Measurements from ENCODE around the gene CZIB. TPM values are rescaled to one million over a fixed set of nuclear protein-coding genes. Genes with fewer than 3 reads are reported as not detected.

Gene CZIB
- total RNA-seq, 1 donor from 2014 or later: 59.8 TPM

DNA sequence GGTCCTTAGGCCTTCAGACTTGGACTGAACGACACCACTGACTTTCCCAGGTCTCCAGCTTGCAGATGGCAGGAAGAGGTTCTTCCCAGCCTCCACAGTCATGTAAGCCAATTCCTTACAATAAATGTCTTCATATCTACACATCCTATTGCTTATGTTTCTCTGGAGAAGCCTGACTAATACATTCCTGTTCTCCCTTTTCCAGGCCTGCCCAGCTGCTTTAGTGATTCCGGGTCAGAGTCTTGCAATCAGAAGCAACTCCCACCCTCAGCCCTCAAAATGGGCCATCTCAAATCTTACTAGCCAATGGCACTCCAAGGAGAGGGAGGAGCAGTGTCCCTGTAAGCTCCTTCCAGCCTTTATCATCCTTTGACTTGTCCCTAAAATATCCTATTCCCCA is 40.2 kb downstream of the CZIB start:
- Mint-ChIP-seq H3K27me3 (ENCODE audit: unreplicated experiment) (peaks cover 4% of the 10 kb centered on the region), H3K27ac (ENCODE audit: unreplicated experiment) (no peak overlapping the region), H3K4me3 (ENCODE audit: unreplicated experiment) (no peak overlapping the region), H3K4me1 (ENCODE audit: unreplicated experiment) (no peaks in the 10 kb centered on the region), H3K36me3 (ENCODE audit: unreplicated experiment) (no peaks in the 10 kb centered on the region), H3K9me3 (ENCODE audit: unreplicated experiment) (no peaks in the 10 kb centered on the region)
- TF ChIP-seq, protein P1, sequence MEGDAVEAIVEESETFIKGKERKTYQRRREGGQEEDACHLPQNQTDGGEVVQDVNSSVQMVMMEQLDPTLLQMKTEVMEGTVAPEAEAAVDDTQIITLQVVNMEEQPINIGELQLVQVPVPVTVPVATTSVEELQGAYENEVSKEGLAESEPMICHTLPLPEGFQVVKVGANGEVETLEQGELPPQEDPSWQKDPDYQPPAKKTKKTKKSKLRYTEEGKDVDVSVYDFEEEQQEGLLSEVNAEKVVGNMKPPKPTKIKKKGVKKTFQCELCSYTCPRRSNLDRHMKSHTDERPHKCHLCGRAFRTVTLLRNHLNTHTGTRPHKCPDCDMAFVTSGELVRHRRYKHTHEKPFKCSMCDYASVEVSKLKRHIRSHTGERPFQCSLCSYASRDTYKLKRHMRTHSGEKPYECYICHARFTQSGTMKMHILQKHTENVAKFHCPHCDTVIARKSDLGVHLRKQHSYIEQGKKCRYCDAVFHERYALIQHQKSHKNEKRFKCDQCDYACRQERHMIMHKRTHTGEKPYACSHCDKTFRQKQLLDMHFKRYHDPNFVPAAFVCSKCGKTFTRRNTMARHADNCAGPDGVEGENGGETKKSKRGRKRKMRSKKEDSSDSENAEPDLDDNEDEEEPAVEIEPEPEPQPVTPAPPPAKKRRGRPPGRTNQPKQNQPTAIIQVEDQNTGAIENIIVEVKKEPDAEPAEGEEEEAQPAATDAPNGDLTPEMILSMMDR (IDR thresholded peaks at IDR 0.05): no peak
- DNase-seq (ENCODE audit: extremely low spot score, unreplicated experiment): no peak

DNA sequence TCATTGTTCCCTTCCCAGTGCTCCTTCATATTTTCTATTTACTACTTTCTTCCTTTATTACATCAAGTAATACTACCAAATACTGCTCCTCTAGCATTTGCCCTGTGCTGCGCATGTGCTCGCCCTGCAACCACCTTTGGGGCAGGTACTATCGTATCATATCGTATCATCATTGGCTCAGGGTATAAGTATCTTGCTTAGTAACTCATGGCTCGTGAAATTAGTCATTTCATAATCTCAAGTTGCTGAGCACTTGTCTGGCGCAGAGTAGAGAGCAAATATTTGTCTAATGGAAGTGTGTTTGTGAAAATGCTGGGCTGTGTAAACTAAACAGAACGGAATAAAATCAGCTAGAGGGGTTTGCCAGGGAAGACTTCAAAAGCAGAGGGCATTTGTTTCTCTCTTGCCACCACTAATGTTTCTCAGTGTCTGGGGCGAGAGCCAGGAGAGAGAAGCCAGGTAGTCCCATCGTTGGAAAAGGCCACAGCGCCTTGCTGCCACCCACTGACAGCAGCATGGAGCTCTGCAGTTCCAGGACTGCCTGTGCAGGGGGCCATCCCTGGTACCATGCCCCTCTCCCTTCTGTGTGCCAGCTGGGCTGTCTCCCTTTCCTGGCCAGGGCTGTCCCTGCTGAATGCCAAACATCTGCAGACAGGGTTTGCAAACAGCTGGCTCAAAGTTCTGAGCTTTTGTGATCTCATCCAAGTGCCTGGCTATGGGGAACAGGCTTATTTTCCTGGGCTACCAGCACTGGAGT is 43.8 kb downstream of the CZIB start:
- no peak for DNase-seq (ENCODE audit: extremely low spot score, unreplicated experiment)
- peaks cover 11% of the 10 kb centered on the region for H3K4me1 Mint-ChIP-seq (ENCODE audit: unreplicated experiment)
- H3K27me3 Mint-ChIP-seq (ENCODE audit: unreplicated experiment): peaks cover 4% of the 10 kb centered on the region
- no peak overlapping the region for H3K4me3 Mint-ChIP-seq (ENCODE audit: unreplicated experiment)
- no peaks in the 10 kb centered on the region for H3K9me3 Mint-ChIP-seq (ENCODE audit: unreplicated experiment)
- H3K36me3 Mint-ChIP-seq (ENCODE audit: unreplicated experiment): no peaks in the 10 kb centered on the region
- no peak overlapping the region for H3K27ac Mint-ChIP-seq (ENCODE audit: unreplicated experiment)
- TF ChIP-seq, protein P1 (IDR thresholded peaks at IDR 0.05): no peak

DNA sequence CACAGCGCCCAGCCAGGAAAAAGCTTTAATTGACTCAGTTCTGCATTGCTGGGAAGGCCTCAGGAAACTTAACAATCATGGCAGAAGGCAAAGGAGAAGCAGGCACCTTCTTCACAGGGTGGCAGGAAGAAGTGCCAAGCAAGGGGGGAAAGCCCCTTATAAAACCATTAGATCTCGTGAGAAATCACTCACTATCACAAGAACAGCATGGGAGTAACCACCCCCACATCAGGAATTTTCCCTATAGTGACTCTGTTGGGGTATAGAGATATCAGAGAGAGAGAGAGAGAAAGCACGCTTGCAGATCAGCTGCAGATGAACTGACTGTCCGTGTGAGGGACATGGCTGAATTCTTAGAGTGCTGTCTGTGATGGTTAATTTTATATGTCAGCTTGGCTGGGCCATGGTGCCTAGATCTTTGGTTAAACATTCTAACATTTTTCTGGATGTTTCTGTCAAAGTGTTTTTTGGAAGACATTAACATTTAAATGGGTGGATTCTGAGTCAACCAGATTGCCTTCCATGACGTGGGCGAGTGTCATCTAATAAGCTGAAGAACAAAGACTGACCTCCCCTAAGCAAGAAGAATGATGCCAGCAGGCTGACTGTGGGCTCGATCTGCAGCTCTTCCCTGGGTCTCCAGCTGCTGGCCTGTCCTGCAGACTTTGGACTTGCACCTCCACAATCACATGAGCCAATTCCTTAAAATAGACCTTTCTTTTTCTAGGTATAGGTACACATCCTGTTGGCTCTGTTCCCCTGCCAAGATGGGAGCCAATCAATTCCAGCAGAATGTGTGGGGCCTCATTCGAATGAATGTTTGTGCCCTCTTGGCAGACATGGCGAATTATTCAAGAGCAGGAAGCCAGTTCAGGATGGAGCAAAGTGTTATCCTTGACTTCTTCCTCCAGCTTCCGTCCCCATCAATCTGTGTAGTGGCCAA is 45.2 kb downstream of the CZIB start:
- TF ChIP-seq, protein P1 (IDR thresholded peaks at IDR 0.05): no peak
- Mint-ChIP-seq H3K4me3 (ENCODE audit: unreplicated experiment) (no peak overlapping the region), H3K36me3 (ENCODE audit: unreplicated experiment) (no peaks in the 10 kb centered on the region), H3K9me3 (ENCODE audit: unreplicated experiment) (no peaks in the 10 kb centered on the region), H3K4me1 (ENCODE audit: unreplicated experiment) (peaks cover 11% of the 10 kb centered on the region), H3K27me3 (ENCODE audit: unreplicated experiment) (peaks cover 4% of the 10 kb centered on the region), H3K27ac (ENCODE audit: unreplicated experiment) (no peak overlapping the region)
- no peak for DNase-seq (ENCODE audit: extremely low spot score, unreplicated experiment)

DNA sequence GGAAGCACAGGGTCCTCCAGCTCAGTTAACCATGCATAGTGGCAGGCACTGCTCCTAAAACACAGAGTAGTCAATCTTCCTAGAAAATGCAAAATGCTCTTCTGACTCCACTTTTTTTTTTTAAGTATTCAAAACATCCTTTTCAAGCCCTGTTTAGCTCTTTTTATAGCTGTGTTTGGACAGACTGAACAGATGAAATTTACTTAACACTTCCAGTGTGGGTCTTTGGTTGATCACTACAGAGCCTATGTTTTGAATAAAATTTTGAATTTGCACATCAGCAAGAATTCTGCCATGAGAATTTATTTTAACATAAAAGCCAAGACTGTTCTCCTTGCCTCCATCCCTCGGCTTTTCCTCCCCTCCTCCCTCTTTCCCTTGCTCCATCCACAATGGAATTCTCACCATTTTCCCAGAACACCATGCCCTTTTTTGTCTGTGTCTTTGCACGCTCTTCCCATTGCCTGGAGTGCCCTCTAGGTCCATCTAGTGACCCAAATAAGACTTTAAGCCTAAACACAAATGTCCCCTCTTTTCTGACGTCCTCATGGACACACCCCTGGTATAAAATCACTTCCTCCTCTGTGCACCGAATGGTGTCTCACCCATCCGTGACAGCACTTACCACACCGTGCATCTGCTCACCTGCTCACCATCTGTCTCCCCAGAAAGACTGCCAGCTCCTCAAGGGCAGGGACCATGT is 47.9 kb downstream of the CZIB start:
- TF ChIP-seq, protein P1 (IDR thresholded peaks at IDR 0.05): peak; percentile 42
- peaks cover 4% of the 10 kb centered on the region for H3K27me3 Mint-ChIP-seq (ENCODE audit: unreplicated experiment)
- no peak overlapping the region for H3K4me3 Mint-ChIP-seq (ENCODE audit: unreplicated experiment)
- H3K36me3 Mint-ChIP-seq (ENCODE audit: unreplicated experiment): no peaks in the 10 kb centered on the region
- no peak overlapping the region for H3K27ac Mint-ChIP-seq (ENCODE audit: unreplicated experiment)
- no peak for DNase-seq (ENCODE audit: extremely low spot score, unreplicated experiment)
- no peaks in the 10 kb centered on the region for H3K9me3 Mint-ChIP-seq (ENCODE audit: unreplicated experiment)
- peaks cover 11% of the 10 kb centered on the region for H3K4me1 Mint-ChIP-seq (ENCODE audit: unreplicated experiment)

All from osteocyte (in vitro differentiated cells).